ENCODE data around the gene LRRC4C. TPM values are rescaled to one million over a fixed set of nuclear protein-coding genes. Genes with fewer than 3 reads are reported as not detected.

LRRC4C gene
- total RNA-seq, 1 donor from 2014 or later, result 2.7 TPM

GRCh38 chr11:41274831-41275230 lies 184.6 kb downstream of the LRRC4C start:
- Histone ChIP-seq H3K9me3 (ENCODE audit: low read depth) (no peaks in the 10 kb centered on the region), H3K4me2 (no peak overlapping the region), H4K20me1 (ENCODE audit: low read depth) (no peaks in the 10 kb centered on the region), H3K27ac (no peak overlapping the region), H3K9ac (no peak overlapping the region), H3K79me2 (ENCODE audit: low read depth) (no peaks in the 10 kb centered on the region), H3K27me3 (no peaks in the 10 kb centered on the region), H2AFZ (replicated peaks) (no peak overlapping the region), H3K4me3 (no peak overlapping the region), H3K4me1 (no peaks in the 10 kb centered on the region), H3F3A (ENCODE audit: low read depth) (no peaks in the 10 kb centered on the region), H3K36me3 (no peaks in the 10 kb centered on the region)
- H3K27me3 Mint-ChIP-seq (ENCODE audit: insufficient read depth, low read depth), result peaks cover 2% of the 10 kb centered on the region
- DNase-seq (ENCODE audit: low spot score), result no peak
- no peak overlapping the region for H3K27ac Mint-ChIP-seq
- no peak overlapping the region for H3K4me3 Mint-ChIP-seq
- TF ChIP-seq CTCF (IDR thresholded peaks at IDR 0.05) (no peak), EZH2phosphoT487 (IDR thresholded peaks at IDR 0.05) (no peak), EZH2 (IDR thresholded peaks at IDR 0.05) (no peak)
- no peaks in the 10 kb centered on the region for H3K36me3 Mint-ChIP-seq
- H3K9me3 Mint-ChIP-seq, result no peaks in the 10 kb centered on the region
- peaks cover 17% of the 10 kb centered on the region for H3K4me1 Mint-ChIP-seq

GRCh38 chr11:41273908-41274307 lies 185.5 kb downstream of the LRRC4C start:
- Histone ChIP-seq H3K9ac (no peak overlapping the region), H3F3A (ENCODE audit: low read depth) (no peaks in the 10 kb centered on the region)
- H3K4me3 Mint-ChIP-seq, result no peak overlapping the region

GRCh38 chr11:41267451-41267850 lies 192.0 kb downstream of the LRRC4C start:
- Histone ChIP-seq H4K20me1 (ENCODE audit: low read depth) (no peaks in the 10 kb centered on the region), H3K36me3 (no peaks in the 10 kb centered on the region), H3K4me1 (no peaks in the 10 kb centered on the region), H3K27ac (no peak overlapping the region), H3K79me2 (ENCODE audit: low read depth) (no peaks in the 10 kb centered on the region), H3K27me3 (no peaks in the 10 kb centered on the region), H3K9me3 (ENCODE audit: low read depth) (no peaks in the 10 kb centered on the region), H2AFZ (replicated peaks) (no peak overlapping the region), H3K4me3 (no peak overlapping the region), H3K9ac (no peak overlapping the region), H3F3A (ENCODE audit: low read depth) (no peaks in the 10 kb centered on the region), H3K4me2 (no peak overlapping the region)
- Mint-ChIP-seq H3K27me3 (ENCODE audit: insufficient read depth, low read depth) (no peaks in the 10 kb centered on the region), H3K36me3 (no peaks in the 10 kb centered on the region), H3K4me3 (no peak overlapping the region), H3K4me1 (no peaks in the 10 kb centered on the region), H3K27ac (no peak overlapping the region), H3K9me3 (no peaks in the 10 kb centered on the region)
- TF ChIP-seq EZH2 (IDR thresholded peaks at IDR 0.05) (no peak), CTCF (IDR thresholded peaks at IDR 0.05) (no peak), EZH2phosphoT487 (IDR thresholded peaks at IDR 0.05) (no peak)
- no peak for DNase-seq (ENCODE audit: low spot score)

More at GRCh38 chr11:41273908-41274307, 185.5 kb downstream of the LRRC4C start:
- H3K36me3 Mint-ChIP-seq, result no peaks in the 10 kb centered on the region
- no peaks in the 10 kb centered on the region for H3K9me3 ChIP-seq (ENCODE audit: low read depth)
- no peaks in the 10 kb centered on the region for H3K36me3 ChIP-seq
- DNase-seq (ENCODE audit: low spot score), result no peak
- H3K27me3 ChIP-seq, result no peaks in the 10 kb centered on the region
- H3K9me3 Mint-ChIP-seq, result no peaks in the 10 kb centered on the region
- peaks cover 17% of the 10 kb centered on the region for H3K4me1 Mint-ChIP-seq
- peaks cover 2% of the 10 kb centered on the region for H3K27me3 Mint-ChIP-seq (ENCODE audit: insufficient read depth, low read depth)
- H3K4me3 ChIP-seq, result no peak overlapping the region
- TF ChIP-seq CTCF (IDR thresholded peaks at IDR 0.05), result no peak
- TF ChIP-seq EZH2phosphoT487 (IDR thresholded peaks at IDR 0.05), result no peak
- no peak for TF ChIP-seq EZH2 (IDR thresholded peaks at IDR 0.05)
- no peaks in the 10 kb centered on the region for H3K4me1 ChIP-seq
- no peaks in the 10 kb centered on the region for H3K79me2 ChIP-seq (ENCODE audit: low read depth)
- no peak overlapping the region for H2AFZ ChIP-seq (replicated peaks)
- H3K27ac Mint-ChIP-seq, result no peak overlapping the region
- no peaks in the 10 kb centered on the region for H4K20me1 ChIP-seq (ENCODE audit: low read depth)
- H3K4me2 ChIP-seq, result no peak overlapping the region
- no peak overlapping the region for H3K27ac ChIP-seq
